HCT116 (cell line): Measurements from ENCODE around the gene VPS41.

Source experiments
- CTCF ChIP-seq, 3 experiments: fragments of 200-600 bp in 1 of 3; sonication (generic) in 1 of 3; IDR thresholded peaks in 2 of 3; conservative IDR thresholded peaks in 1 of 3; 2 replicates each; pipeline ENCODE4 v1.5.1; 2012 to 2017; ENCODE audit warnings: low read depth in 2 of 3, low read length in 2 of 3, antibody characterized with exemption in 1 of 3, borderline replicate concordance in 1 of 3, control low read depth in 1 of 3, mild to moderate bottlenecking in 1 of 3, mixed read lengths in 1 of 3, mixed run types in 1 of 3, moderate library complexity in 1 of 3; ENCODE audit not compliant: insufficient read depth in 1 of 3
- POLR2A ChIP-seq: IDR thresholded peaks from 2 replicates; pipeline ENCODE4 v1.7.0; 2011; ENCODE audit warnings: borderline replicate concordance; ENCODE audit not compliant: insufficient read depth, insufficient read length; ENCODE audit errors: extremely low read depth

GRCh38 chr7:38751416-38751815 lies 157.6 kb downstream of the VPS41 start:
- no peak for TF ChIP-seq CTCF (IDR thresholded peaks at IDR 0.05 in 2 of 3, conservative IDR thresholded peaks at IDR 0.05 in 1 of 3; ENCODE audit: borderline replicate concordance in 1 of 3, insufficient read depth in 1 of 3, low read depth in 2 of 3, low read length in 2 of 3)
- TF ChIP-seq POLR2A: no peak
